Superior temporal gyrus (tissue), 1 donor: ENCODE measurements around the gene RXFP4.
A peak's percentile ranks its signal among the peaks of the same experiment; 100 is the strongest.

Experiments
- DNase-seq: peaks from one replicate; pipeline ENCODE4 v3.0.0-alpha.2; 2016; ENCODE audit errors: extremely low spot score

The RXFP4 gene

DNA sequence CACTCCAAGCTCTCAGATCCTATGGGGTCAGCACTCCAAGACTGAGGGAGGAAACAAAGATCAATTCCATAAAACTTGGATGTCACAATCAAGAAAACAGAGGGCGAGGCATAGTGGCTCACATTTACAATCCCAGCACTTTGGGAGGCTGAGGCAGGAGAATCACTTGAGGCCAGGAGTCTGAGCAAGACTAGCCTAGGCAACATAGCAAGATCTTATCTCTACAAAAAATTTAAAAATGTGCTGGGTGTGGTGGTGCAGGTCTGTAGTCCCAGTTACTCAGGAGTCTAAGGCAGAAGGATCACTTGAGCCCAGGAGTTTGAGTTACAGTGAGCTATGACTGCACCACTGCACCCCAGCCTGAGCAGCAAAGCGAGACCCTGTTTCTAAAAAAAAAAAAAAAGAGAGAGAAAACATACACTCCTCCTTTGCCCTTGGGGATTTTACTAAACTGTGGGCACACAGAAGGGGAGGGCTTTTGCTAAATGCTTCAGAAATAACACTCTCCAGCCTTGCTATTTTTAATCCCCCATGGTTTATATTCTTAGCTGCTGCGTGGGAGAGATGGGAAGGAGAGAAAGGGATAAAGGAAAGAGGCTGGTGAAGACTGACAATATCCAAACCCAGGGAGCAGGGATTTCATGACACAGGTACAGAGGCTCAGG lies 18.8 kb downstream of the RXFP4 start:
- DNase-seq, result peak; percentile 75

DNA sequence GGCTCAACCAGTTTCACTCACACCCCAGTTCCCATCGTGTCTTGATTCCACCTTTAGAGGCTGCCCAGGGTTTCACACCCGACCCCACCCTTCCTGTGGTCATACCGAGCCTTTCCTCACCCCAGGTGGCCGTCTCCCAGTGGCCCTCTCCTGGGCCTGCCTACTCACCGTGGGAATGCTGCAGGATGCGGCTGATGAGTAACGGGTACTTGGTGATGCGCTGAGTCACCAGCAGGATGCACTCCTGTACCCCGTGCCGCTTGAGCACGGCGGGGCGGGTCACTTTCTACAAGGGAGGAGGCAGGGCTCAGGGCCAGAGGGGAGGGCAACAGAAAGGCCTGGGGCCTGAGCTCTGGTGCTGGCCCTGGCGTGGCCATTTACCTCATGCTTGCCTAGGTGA lies 20.5 kb downstream of the RXFP4 start:
- DNase-seq, result peak; percentile 53

DNA sequence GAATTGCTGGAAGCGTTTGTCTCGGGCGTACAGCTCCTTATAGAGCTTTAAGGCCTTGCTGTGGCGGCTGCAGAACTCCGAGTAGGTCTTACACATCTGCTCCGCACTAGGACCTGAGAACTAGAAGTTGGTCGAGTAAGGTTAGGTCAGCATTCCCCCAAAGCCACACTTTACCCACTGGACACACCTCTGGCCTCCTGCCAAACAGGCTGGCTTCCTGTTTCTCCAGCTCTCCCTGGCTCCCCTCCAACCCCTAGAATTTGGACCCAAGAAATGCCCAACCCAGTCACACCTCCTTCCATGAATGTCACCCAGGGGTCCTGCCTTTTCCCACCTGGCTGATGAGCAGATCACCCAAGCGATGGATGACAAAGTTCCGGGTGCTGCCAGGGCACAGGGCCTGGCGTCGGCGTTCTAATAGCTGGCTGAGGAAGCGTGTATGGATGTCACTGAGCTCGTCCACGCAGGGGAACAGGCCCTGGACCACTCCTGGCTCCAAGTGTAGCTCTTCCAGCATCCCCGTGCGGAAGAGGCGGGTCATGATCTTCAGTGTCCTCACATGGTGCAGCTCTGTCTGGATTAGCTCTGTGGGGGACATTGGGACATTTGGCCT lies 21.3 kb downstream of the RXFP4 start:
- DNase-seq, result no peak

DNA sequence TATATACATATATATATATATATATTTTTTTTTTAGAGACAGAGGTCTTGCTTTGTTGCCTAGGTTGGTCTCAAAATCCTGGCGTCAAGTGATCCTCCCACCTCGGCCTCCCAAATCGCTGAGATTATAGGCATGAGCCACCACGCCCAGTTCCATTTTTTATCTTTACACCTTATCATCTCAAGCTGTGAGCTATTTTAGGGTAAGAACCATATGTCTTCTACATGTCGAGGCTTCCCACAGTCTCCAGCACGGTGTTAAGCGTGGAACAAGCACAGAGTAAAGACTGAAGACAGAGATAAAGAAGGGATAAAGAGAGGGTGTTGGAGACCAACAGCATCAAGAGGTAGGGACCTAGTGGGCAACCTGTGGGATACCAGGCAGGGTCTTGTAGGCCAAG lies 22.8 kb downstream of the RXFP4 start:
- no peak for DNase-seq

DNA sequence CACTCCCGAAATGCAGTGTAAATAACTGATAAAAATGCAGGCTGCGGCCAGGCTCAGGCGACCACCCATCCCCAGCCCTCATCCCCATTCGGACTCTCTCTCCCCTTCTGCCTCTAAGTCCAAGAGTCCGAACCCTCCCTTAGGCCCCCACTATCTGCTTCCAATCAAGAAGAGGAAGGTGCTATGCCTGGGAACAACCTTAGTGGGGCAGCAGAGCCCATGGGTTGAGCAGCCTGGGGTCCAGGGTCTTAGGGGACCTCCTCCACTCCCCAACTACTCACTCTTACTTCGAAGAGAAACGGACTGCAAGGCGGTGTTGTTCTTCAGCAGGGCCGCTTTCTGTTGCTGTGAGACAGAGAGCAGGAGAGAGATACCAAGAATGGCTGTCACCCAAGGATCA lies 24.7 kb downstream of the RXFP4 start:
- DNase-seq, result peak; percentile 45

DNA sequence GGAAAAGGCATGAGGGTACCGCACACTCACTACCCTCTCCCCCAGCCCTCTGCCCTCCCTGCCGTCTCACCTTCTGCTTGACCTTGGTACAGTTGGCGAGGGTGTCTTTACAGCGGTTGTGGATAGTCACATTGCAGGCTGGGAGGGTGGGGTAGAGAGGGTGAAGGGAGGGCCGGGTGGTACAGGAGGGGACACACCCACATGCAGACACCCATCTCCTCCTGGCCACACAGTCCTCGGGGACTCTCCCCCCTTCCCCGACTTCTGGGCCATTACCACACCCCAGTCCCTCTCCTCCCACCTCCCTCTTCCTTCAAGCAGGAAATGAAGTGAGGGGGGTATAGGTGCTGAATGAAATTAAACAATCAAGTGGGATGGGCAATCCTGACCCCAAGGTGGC lies 25.3 kb downstream of the RXFP4 start:
- DNase-seq, result no peak

DNA sequence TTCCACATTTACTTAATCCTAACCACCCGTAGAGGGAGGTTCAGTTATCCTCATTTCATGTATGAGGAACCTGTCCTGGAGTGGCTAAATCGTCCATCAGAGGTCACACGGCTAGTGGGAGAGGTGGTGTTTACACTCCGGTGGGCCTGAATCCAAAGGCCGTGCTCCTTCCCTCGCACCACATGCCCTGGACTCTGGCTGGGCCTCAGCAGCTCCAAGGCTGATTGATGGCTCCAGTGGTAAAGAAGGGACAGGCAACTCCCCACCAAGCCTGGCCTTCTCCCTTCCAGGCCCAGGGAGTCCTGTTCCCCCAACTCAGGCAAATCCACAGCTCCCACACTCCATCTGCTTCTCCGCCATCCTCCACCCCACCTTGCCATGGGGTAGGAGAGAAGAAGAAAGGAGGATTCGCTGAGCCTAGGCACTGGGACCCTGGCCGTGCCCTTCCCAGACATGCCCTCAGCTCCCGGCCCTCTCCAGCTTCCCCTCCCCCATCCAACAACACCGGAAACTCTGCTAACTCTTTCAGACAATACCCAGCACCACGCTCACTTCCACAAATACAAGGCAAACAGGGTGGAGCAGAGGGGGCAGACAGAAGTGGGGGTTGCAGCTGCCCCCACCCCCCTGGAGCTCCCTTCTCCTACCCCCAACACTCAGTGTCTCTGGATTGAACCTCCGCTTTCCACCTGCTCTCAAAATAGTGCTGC lies 26.1 kb downstream of the RXFP4 start:
- peak; percentile 37 for DNase-seq

DNA sequence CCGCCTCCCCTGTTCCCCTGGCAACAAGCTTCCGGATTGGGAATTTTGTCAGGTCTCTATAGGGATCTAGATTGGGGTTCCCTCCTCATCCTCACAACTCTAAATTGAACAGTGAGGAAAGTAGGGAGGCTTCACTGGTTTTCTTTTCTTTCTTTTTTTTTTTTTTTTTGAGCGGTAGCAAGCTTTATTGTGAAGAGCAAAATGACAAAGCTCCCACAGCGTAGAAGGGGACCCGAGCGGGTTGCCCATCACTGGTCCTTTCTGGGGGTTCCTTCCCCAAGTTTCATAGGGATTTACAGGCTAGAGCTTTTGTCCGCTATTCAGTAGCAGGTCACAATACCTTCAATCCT lies 26.6 kb downstream of the RXFP4 start:
- DNase-seq, result peak; percentile 58

DNA sequence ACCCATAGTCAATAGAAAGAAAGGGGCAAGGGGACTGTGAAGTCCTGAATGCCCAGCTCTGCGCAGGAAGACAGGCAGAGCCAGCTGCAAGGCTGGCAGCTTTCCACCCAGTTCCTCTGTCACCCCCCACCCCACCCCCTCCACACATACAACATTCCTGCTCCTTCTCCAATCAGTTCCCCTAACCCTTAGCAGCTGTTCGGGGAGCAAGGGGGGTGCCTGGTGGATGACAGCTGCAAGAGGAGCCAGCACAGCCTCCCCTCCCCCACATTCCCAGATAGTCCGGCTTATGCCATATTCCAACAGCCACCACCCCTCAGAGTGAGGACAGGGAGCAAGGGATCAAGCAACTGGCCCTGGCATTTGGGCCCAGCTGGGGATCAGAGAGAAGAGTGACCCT lies 27.2 kb downstream of the RXFP4 start:
- DNase-seq, result peak; percentile 89

DNA sequence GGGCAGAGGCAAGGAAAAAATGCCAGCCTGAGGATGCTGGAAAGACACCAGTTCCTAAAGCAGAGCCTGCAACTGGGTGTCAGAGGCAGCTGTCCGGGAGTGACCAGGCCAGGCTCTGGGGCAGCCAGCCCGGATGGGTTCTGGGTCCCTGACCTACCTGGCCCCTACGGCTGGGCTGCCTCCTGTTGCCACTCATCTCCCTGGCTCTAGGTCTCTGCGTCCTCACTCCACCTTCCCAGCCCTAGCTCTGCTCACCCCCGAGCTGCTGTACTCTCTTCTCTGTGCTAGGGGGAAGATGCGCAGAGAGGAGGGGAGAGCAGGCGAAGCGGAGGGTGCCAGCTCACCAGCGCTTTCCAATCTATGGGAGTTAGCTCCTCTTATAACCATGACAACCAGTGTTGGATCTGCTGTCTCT lies 27.9 kb downstream of the RXFP4 start:
- peak; percentile 71 for DNase-seq

DNA sequence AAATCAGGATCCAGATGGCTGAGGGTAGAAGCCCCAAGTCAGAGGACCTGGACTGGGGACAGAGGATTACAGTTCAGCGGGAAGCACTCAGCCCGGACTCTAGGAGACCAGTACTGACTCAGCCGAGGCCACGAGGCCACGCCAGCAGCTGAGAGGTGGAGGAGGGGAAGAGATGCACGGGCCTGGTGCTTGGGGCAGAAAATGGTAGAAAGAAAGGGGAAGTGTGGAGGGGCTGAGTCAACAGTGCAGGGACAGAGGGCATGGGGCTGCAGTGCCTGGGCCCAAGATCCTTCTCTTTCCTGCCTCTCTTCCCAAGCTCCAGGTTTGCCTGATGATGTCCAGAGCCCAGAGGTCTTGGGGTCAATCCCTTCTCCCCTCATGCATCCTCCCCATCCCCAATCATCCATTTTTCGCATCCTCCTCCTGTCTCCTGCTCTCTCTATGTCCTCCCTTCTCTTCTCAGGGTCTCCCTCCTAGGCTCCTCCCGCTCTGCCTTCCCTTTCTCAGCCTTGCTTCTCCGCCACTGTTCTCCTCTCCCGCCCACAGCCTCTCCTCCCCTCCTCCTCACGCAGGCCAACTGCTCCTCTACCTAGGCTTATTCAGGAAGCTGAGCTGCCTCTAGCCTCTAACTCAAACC lies 29.2 kb downstream of the RXFP4 start:
- peak; percentile 89 for DNase-seq

DNA sequence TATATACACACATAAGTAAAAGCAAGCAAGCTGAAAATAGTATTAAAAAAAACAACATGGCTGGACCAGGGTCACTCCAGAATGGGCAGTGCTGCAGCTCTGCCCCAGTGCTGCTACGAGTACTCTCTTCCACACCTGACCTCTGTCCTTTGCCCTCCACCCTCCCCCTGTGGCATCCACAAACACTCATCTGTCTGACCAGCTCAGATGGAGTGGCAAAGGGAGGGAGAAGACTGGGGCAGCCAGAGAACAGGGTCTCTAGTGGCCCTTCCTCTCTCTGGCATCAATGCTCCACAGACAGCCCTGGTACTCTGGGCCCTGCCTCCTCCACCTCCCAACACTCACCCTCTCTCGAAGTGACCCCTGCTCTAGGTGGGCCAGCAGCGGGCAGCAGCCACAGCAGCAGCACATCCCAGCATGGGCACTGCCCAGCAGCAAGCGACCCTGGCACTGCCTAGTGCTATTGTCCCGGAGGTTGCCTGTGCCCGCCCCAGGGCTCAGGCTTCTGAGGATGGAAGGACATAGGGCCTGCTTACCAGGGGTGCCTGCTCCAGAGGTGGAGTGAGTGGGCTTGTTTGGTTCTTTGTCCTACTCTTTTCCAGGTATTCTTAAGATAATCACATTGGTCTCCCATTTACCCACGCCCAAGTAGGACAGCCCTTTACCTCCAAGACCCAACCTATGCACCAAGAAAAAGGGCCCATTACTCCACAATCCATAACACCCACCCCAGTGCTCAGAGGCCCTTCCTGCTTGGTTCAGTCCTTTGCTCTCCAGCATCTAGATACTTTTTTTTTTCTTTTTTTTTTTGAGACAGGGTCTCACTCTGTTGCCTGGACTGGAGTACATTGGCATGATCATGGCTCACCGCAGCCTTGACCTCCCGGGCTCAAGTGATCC lies 30.7 kb downstream of the RXFP4 start:
- DNase-seq, result peak; percentile 82

DNA sequence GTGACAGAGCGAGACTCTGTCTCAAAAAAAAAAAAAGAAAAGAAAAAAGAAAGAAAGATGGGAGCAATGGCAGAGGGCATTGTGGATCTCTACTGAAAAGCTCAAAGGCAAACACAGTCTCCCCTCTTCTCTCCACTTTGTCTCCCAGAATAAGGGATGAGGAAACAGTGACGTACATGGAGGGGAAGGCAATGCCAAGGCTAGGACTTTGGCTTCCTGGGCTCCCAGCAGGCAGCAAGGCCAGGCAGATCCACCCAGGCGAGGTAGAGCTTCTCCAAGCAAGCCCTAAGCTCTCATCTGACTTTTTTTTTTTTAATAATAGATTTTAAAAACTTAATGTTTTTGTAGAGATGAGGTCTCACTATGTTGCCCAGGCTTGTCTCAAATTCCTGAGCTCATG lies 32.3 kb downstream of the RXFP4 start:
- peak; percentile 44 for DNase-seq

DNA sequence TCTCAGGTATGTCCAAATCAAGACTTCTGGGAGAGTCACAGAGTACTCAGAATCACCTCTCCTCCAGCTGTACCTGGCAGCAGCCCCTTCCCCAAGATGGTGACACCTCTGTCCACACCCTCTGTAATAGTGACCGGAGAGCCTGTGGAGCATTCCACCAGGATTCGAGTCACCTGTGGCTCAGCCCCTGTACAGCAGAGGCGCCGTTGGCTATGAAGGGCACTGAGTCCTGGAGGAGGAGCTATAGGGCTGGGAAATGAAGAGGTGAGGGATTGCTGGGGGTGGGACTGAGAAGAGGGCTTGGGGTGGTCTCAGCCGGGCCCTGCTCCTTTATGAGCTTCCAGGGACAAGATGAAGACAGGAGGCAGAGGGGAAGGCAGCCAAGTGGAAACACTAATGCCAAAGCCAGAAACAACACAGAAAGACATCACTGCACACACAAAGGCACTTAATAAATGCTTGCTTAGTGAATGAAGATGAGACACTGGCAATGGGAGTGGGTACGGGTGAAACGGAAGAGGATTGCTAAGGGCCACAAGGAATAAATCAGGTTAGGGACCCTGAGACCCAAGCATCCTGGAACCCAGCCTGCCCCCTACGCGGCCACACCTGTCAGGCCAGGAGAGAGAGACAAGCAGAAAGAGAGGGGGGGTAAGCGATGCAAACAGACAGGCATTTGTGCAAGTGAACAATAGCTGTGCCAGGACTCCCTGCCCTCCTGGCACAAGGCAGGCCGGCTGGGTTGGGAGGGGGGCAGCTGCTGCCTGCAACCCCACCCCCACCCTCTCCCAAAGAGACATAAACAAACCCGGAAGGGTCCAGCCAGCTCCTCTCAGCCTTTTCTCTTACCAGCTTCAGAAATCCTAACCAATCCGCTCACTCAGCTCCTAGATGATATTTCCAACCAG lies 33.0 kb downstream of the RXFP4 start:
- DNase-seq, result peak; percentile 91

DNA sequence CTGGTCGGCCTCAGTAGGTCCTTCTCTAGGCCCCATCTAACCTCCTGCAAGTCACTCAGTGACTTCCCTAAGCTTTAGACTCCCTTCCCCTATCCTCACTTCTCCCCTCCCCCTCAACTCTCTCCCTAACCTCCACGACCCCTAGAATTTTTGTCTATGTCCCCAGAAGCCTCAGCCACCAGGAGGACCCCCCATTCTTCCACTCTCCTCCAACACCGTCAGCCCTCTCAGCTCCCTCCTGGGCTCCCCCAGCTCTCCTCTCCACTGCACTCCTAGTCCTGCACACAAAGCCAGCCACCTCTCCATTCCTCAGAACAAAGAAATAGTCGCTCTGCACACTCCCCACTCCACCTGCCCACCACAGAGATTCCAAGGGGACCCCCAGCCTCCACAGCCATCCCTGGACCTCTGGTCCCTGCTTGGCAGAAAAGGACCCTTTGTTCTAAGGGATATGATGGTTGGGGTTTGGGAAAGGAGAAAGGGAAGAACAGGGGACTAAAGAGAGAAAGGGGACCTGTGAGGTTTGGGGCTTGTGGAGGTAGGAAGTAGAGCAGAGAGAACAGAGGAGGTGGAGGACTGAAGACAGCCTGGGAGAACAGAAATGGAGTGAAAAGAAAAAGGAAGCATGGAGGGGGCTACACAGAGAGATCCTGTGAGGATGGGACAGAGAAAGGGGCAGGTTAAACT lies 34.1 kb downstream of the RXFP4 start:
- DNase-seq, result peak; percentile 62

DNA sequence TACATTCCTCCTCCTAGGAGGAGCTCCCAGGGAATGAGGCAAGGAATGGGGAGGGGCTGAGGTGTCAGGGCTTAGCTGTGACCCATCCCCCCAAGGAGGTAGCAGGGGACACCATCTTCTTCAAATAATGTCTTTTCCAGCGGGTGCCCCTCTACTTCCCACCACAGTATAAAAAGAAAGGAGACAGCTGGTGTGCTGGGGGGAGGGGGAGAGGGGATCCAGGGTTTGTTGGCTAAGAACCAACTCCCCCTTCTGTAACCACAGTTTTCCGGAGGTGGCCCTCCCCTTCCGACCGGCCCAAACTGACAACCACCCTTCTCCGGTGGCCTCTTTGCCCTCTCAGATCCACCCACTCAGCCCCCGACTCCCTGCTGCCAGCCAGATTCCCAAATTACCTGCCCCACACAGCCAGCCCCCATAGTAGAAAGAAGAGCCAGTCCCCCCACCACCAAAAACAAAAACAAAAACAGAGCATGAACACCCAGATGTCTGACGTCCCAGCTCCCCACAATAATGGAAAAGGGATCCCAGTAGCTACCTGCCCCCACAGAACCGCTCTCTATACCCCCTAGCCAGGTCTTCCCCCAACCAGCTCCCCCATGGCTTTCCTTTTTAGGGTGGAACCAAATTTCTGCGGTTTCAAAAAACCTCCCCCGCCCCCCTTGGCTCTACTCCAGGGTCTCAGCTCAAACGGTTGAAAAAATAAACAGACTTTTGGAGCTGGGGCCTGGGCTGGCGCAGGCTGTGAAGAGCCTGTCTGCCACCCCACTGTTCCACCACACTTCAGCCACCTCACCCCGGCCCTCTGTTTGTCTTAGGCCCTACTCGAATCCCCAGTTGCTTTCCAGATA lies 34.8 kb downstream of the RXFP4 start:
- DNase-seq, result no peak

DNA sequence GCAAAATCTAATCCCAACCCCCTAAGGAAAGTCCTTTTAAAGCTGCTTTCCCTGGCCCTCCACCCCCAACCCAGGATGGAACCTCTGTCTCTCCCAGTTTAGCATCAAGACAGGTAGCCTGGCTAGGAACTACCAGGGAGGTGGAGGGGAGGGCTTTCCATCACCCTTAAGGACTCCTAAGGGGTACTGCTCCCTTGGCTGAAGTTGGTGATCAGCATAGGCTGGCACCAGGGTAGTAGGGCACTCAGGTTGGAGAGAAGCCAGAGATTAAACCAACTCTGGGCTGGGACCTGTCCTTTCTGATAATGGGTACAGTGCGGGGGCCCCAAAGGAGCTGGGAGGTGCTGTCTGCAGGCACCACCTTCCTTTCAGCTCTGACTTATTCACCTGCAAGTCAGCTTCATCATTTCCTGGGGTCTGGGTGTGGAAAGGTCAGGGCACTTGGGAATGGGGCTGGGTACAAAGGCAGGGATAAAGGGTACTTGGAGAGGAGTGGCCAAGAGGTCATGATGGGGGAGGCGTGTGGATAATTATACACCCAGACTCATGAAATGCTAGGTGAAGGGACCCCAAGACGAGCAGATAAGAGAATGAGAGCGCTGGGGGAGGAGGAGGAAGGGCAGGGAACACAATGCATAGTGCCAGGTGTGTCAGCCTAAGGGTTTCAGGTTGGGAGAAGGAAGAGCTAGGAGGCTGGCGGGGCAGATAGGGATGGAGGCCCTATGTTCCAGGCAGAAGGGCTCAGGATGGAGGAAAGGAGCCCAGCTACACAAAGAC lies 35.7 kb downstream of the RXFP4 start:
- DNase-seq, result peak; percentile 62

DNA sequence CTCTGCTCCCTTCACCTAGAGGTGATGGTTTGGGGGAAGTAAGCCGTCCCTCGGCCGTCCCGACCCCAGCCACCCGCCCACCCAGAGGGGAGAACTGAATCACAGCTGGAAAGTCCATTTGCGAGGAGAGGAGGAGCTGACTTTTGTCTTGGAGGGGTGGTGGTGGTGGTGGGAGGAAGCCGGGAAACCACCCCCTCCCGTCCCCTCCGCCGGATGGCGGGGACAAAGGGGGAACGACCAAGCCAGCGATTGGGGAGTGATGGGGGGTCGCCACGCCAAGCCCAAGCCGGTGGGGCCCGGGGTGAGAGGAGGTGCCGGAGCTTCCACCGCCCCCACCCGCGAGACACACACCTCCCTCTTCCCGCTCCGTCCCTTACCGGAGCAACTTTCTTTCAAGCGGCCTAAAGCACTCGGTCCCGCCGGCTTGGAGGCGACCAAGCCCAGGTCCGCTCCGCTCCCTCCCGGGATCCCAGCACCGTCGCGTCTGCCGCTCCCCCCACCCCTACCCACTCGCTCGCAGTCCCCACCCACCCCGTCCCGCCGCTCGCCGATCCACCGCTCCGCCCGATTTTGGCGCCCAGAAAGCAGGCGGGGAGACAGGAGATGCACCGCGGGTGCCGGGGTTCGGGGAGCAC lies 36.4 kb downstream of the RXFP4 start:
- DNase-seq, result peak; percentile 20
